ENCODE data around the gene ZIC2. TPM values are rescaled to one million over a fixed set of nuclear protein-coding genes. Genes with fewer than 3 reads are reported as not detected.

ZIC2 gene
- total and polyA plus RNA-seq, 9 donors = 0.11 to 0.13 TPM; not detected in 7

DNA sequence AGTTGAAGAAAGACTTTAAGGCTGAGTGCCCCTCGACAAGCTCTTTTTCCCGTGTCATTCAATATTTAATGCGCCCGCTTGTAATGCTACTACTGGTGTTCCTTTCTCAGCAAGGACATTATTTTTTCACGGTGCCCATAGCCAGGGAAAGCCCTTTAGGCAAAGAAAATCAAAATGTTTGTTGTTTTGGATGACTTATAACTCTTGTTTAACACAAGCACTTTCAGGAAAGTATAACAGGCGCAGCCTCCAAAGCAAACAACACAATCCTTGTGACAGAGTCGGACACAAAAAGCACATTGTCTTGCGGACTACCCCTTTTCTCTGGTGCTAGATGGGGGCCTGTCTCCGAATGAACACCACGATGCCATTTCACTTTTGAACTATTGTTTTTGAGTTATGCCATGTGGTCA lies 22.5 kb upstream of the ZIC2 start:
- DNase-seq = no peak
- 6% methylated on average over 5 of the region's 10 CpGs for WGBS (ENCODE audit: insufficient coverage)
- Histone ChIP-seq H3K27me3 (ENCODE audit: control insufficient read depth, insufficient read depth, low read length) (peaks cover 78% of the 10 kb centered on the region), H3K9me3 (replicated peaks; ENCODE audit: control insufficient read depth, low read depth, low read length) (no peaks in the 10 kb centered on the region), H3K36me3 (ENCODE audit: control insufficient read depth, insufficient read depth, low read length) (no peaks in the 10 kb centered on the region), H3K4me1 (ENCODE audit: control insufficient read depth, insufficient read depth, low read length) (peaks cover 32% of the 10 kb centered on the region), H3K4me3 (ENCODE audit: low read length) (no peak overlapping the region), H3K27ac (ENCODE audit: low read length) (no peak overlapping the region)

DNA sequence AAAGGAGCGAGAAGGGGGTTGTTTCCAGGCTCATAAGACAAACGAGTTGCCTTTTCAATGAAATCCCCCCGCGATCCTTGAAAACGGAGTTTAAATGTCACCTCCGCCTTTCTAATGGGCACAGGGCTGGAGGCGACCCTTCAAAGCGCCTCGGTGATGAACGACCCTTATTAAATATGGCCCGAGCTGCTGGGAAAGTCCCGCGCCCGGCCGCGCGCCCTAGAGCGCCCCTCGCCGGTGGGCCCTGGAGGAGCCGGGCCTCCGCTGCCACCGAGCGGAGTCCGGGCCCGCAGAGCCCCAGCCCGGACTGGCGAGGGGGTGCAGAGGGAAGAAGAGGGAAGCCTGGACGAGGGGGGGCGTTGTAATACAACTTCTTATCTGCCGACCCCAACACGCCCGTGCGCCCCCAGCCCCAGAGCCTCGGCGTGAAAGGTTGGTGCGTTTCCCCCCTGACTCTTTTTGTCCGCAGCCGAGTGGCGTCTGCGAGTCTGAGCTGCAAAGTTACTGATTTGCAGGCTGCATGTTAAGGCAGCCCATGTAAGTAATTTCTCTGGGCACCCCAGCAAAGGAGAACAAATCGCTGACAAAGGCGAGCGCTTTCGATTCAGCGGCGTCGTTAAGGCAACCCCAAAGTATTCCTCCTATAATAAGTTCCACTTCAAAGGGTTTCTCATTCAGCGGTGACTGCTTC lies 21.9 kb upstream of the ZIC2 start:
- H3K27me3 ChIP-seq (ENCODE audit: control insufficient read depth, insufficient read depth, low read length) = peaks cover 77% of the 10 kb centered on the region
- no peak overlapping the region for H3K27ac ChIP-seq (ENCODE audit: low read length)
- DNase-seq = no peak
- 2% methylated on average over 38 of the region's 49 CpGs for WGBS (ENCODE audit: insufficient coverage)
- no peaks in the 10 kb centered on the region for H3K9me3 ChIP-seq (replicated peaks; ENCODE audit: control insufficient read depth, low read depth, low read length)
- H3K4me1 ChIP-seq (ENCODE audit: control insufficient read depth, insufficient read depth, low read length) = peaks cover 32% of the 10 kb centered on the region
- H3K4me3 ChIP-seq (ENCODE audit: low read length) = no peak overlapping the region
- no peaks in the 10 kb centered on the region for H3K36me3 ChIP-seq (ENCODE audit: control insufficient read depth, insufficient read depth, low read length)

DNA sequence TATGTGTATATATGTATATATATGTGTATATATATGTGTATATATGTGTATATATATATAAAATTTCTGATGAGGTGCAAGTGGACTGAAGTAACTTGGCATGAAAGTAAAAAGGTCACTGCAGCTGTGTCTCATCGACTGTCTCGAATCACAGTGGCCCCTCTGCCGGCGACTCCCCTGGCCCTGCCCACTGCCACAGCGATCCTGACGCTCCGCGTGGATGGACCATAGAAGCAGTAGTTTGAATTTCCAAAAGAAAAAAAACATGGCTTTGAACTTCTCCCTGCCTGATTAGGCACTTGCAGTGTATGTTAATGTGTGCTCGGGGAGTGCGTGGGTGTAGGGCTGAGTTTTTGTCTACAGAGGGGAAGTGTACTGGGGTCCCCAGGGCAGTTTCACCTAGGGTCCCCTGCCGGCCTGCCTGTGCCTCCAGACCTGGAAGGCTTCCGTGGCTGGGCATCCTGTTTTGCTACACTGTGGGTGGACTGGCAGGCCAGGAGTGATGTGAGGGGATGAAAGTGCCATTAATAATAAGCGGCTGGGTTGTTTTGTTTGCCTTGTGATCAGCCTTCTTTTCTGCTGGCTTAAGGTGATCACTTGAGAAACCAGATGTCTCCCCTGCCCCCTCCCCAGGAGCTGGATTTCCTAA lies 20.8 kb upstream of the ZIC2 start:
- no peaks in the 10 kb centered on the region for H3K36me3 ChIP-seq (ENCODE audit: control insufficient read depth, insufficient read depth, low read length)
- WGBS (ENCODE audit: insufficient coverage) = 10% methylated on average over 12 of the region's 13 CpGs
- no peak overlapping the region for H3K27ac ChIP-seq (ENCODE audit: low read length)
- no peak overlapping the region for H3K4me3 ChIP-seq (ENCODE audit: low read length)
- H3K27me3 ChIP-seq (ENCODE audit: control insufficient read depth, insufficient read depth, low read length) = peaks cover 77% of the 10 kb centered on the region
- H3K4me1 ChIP-seq (ENCODE audit: control insufficient read depth, insufficient read depth, low read length) = peaks cover 27% of the 10 kb centered on the region
- no peaks in the 10 kb centered on the region for H3K9me3 ChIP-seq (replicated peaks; ENCODE audit: control insufficient read depth, low read depth, low read length)
- no peak for DNase-seq

DNA sequence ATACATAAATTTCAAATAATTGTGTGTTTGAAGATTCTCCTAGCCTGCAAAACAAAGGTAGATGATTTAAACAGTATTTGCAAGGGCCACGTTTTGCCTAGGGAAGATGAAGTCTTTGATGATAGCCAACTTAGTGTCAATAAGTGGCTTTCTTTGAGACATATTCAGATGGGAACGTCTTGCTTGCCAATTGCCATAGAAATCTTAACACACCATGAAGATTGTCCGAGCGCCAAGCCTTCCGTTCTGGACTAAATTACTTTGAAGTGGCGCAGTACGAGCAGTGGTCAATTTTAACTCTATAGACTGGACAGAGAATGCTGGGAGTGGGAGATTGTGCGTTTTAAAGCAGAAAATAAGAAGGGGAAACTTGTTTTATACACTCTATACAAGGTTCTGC lies 19.9 kb upstream of the ZIC2 start:
- Histone ChIP-seq H3K9me3 (replicated peaks; ENCODE audit: control insufficient read depth, low read depth, low read length) (no peaks in the 10 kb centered on the region), H3K4me1 (ENCODE audit: control insufficient read depth, insufficient read depth, low read length) (peaks cover 19% of the 10 kb centered on the region), H3K4me3 (ENCODE audit: low read length) (no peak overlapping the region), H3K27ac (ENCODE audit: low read length) (no peak overlapping the region), H3K36me3 (ENCODE audit: control insufficient read depth, insufficient read depth, low read length) (no peaks in the 10 kb centered on the region), H3K27me3 (ENCODE audit: control insufficient read depth, insufficient read depth, low read length) (peaks cover 77% of the 10 kb centered on the region)
- no peak for DNase-seq
- no CpG with 5 or more reads among the region's 8 CpGs for WGBS (ENCODE audit: insufficient coverage)

DNA sequence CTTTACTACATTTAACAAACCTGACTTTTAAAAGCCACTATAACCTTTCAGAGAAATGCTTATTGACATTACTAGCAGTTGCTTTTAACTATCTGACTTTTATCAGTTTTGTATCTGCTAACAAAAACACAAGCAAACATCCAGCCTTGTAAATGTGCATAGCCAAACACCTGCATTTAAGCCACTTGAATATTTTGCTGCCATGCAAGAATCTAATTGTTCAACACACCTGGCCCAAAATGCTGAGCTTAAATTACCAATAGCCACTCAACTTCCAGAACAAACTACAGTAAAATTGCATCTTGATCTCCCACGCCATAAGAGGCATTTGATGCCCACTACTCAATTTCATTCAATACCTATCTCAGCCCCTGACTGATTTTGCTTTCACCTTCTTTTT lies 19.3 kb upstream of the ZIC2 start:
- peaks cover 13% of the 10 kb centered on the region for H3K4me1 ChIP-seq (ENCODE audit: control insufficient read depth, insufficient read depth, low read length)
- no peak overlapping the region for H3K4me3 ChIP-seq (ENCODE audit: low read length)
- no peaks in the 10 kb centered on the region for H3K9me3 ChIP-seq (replicated peaks; ENCODE audit: control insufficient read depth, low read depth, low read length)
- H3K36me3 ChIP-seq (ENCODE audit: control insufficient read depth, insufficient read depth, low read length) = no peaks in the 10 kb centered on the region
- peaks cover 74% of the 10 kb centered on the region for H3K27me3 ChIP-seq (ENCODE audit: control insufficient read depth, insufficient read depth, low read length)
- 61% methylated on average over 1 of the region's 1 CpG for WGBS (ENCODE audit: insufficient coverage)
- no peak for DNase-seq
- no peak overlapping the region for H3K27ac ChIP-seq (ENCODE audit: low read length)

DNA sequence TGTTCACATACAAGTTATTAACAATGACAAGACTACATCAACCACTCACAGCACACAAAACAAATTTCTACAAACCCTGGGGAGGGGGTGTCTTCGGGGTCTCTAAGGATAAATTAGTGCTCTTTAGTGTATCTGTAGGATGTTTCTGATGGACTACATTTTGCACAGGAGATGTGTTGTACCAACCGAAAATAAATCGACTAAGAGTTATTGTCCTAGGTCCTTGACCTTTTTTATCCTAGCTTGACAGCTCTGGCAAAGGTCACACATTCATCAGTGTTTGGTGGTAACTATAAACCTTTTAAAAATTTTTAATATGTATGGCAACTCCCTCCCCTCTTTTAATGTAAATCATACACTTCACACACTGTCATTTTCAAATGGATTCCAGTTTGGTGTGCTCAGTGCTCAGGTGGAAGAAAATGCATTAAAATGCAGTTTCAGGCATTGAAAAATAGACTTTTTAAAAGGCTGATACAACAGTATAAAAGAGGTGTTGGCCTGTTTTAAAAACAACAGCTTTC lies 17.7 kb upstream of the ZIC2 start:
- Histone ChIP-seq H3K4me3 (ENCODE audit: low read length) (no peak overlapping the region), H3K27ac (ENCODE audit: low read length) (no peak overlapping the region), H3K27me3 (ENCODE audit: control insufficient read depth, insufficient read depth, low read length) (peaks cover 73% of the 10 kb centered on the region), H3K9me3 (replicated peaks; ENCODE audit: control insufficient read depth, low read depth, low read length) (no peaks in the 10 kb centered on the region), H3K4me1 (ENCODE audit: control insufficient read depth, insufficient read depth, low read length) (peaks cover 14% of the 10 kb centered on the region), H3K36me3 (ENCODE audit: control insufficient read depth, insufficient read depth, low read length) (no peaks in the 10 kb centered on the region)
- no peak for DNase-seq
- 40% methylated on average over 1 of the region's 3 CpGs for WGBS (ENCODE audit: insufficient coverage)

DNA sequence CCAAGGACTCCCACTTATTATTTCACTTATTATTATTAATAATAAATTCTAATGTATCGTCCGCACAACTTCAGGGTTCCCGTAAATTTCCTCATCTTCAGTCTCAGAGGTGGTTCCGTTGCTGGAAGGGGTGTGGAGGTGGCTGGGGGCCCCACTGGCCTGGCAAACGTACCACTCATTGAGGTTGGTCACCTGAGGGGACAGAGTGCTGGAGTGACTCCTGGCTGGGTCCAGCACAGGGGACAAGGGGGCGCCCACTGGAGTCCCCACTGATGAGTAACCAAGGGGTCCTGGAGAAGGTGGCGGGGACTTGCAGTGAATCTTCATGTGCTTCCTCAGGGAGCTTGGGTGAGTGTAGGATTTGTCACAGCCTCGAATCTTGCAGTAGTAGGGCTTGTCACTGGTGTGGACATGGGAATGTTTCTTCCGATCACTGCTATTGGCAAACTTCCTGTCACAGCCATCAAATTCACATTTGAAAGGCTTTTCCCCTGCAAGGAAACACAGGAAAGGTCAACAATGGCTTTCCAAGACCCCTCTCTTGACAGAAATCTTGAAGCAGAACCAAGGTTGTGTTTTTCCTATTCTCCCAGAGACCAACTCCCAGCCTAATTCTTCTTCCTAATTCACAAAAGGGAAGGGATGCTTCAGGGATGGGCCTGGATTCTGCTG lies 16.1 kb upstream of the ZIC2 start:
- WGBS (ENCODE audit: insufficient coverage) = 73% methylated on average over 4 of the region's 9 CpGs
- peaks cover 20% of the 10 kb centered on the region for H3K4me1 ChIP-seq (ENCODE audit: control insufficient read depth, insufficient read depth, low read length)
- peaks cover 72% of the 10 kb centered on the region for H3K27me3 ChIP-seq (ENCODE audit: control insufficient read depth, insufficient read depth, low read length)
- no peaks in the 10 kb centered on the region for H3K36me3 ChIP-seq (ENCODE audit: control insufficient read depth, insufficient read depth, low read length)
- no peaks in the 10 kb centered on the region for H3K9me3 ChIP-seq (replicated peaks; ENCODE audit: control insufficient read depth, low read depth, low read length)
- H3K4me3 ChIP-seq (ENCODE audit: low read length) = no peak overlapping the region
- DNase-seq = no peak
- no peak overlapping the region for H3K27ac ChIP-seq (ENCODE audit: low read length)

DNA sequence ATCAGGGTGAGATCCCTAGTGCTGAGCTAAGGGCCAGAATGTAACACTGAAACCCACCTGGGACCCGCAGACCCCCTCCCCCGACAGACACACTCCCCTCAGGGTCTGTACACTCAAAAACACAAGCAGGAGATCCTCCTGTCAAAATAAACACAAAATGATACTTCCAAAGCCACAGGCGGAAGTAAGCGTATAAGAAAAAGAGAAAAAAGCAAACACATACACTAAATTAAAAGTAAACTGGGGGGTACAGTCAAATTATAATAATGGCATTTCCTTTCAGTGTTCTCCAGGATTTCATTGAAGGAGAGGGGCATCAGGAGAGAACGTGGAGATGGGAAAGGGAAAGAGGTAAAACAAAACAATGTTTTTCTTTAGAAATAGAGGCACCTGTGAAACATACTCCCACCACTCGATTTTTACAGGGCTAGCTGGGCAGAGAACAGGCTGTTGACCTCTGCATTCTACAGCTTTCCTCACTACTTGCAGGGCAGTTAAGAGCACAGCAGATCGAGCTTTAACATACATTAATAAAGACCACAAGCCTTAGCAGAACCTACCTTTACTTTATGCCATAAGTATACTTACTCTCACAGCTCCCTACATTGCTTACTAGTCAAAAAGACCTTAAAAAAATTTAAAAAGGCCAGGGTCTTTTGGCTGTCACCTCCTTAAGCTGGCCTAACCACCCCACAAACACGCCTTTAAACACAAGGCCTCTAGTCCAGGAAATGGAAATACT lies 15.3 kb upstream of the ZIC2 start:
- H3K36me3 ChIP-seq (ENCODE audit: control insufficient read depth, insufficient read depth, low read length) = no peaks in the 10 kb centered on the region
- no peak overlapping the region for H3K27ac ChIP-seq (ENCODE audit: low read length)
- peaks cover 68% of the 10 kb centered on the region for H3K27me3 ChIP-seq (ENCODE audit: control insufficient read depth, insufficient read depth, low read length)
- H3K4me3 ChIP-seq (ENCODE audit: low read length) = no peak overlapping the region
- peaks cover 20% of the 10 kb centered on the region for H3K4me1 ChIP-seq (ENCODE audit: control insufficient read depth, insufficient read depth, low read length)
- WGBS (ENCODE audit: insufficient coverage) = 24% methylated on average over 2 of the region's 8 CpGs
- DNase-seq = no peak
- H3K9me3 ChIP-seq (replicated peaks; ENCODE audit: control insufficient read depth, low read depth, low read length) = no peaks in the 10 kb centered on the region

DNA sequence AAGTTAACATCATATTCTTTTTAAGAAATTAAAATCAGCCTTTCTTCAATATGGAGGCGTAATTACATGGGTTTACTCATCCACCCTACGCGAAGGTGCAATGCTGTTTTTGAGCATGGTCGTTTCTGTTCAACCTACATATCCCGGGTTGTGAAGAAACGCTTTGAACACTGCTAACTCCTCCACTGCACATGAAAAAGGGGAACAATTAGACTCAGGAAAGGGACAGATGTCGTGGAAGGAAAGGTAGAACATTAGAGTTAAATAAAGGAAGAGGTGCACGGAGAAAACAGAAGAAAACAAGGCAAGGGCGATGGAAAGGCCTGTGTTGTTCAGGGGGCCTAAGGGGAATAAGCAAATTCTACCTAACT lies 14.1 kb upstream of the ZIC2 start:
- H3K36me3 ChIP-seq (ENCODE audit: control insufficient read depth, insufficient read depth, low read length) = no peaks in the 10 kb centered on the region
- WGBS (ENCODE audit: insufficient coverage) = 81% methylated on average over 3 of the region's 9 CpGs
- peaks cover 76% of the 10 kb centered on the region for H3K27me3 ChIP-seq (ENCODE audit: control insufficient read depth, insufficient read depth, low read length)
- peaks cover 27% of the 10 kb centered on the region for H3K4me1 ChIP-seq (ENCODE audit: control insufficient read depth, insufficient read depth, low read length)
- H3K27ac ChIP-seq (ENCODE audit: low read length) = no peak overlapping the region
- no peaks in the 10 kb centered on the region for H3K9me3 ChIP-seq (replicated peaks; ENCODE audit: control insufficient read depth, low read depth, low read length)
- no peak overlapping the region for H3K4me3 ChIP-seq (ENCODE audit: low read length)
- no peak for DNase-seq
